Measurements from ENCODE around the gene DCAF16.

DNA sequence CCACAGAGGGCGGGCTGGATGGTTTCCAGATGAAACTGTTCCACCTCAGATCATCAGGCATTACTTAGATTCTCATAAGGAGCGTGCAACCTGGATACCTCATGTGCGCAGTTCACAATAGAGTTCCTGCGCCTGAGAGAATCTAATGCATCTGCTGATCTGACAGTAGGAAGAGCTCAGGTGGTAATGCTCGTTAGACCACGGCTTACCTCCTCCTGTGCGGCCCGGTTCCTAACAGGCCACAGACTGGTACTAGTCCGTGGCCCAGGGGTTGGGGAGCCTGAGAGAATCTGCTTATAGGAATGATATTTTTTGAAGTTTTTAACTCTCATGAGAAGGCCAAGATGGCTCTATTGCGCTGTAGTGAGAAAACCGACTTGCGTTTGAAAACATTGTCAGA, 5.6 kb upstream of the DCAF16 start:
- TF ChIP-seq REST (IDR thresholded peaks at IDR 0.05; ENCODE audit: insufficient read depth in 1 of 2, low read depth in 2 of 2, low read length in 2 of 2) (no peak), TAF1 (IDR thresholded peaks at IDR 0.05; ENCODE audit: borderline replicate concordance, insufficient read depth, low read length) (no peak), POLR2AphosphoS5 (IDR thresholded peaks at IDR 0.05; ENCODE audit: low read depth, low read length) (no peak)
